GM10847 (cell line): ENCODE results near the gene ARHGAP8.

Experiments
- POLR2A ChIP-seq: IDR thresholded peaks from 2 replicates; pipeline ENCODE4 v1.6.1; 2011; ENCODE audit not compliant: insufficient read length; ENCODE audit errors: extremely low read depth

Gene ARHGAP8

GRCh38 chr22:44895296-44896055 lies 143.1 kb downstream of the ARHGAP8 start:
- TF ChIP-seq POLR2A, result no peak

GRCh38 chr22:44898236-44898635 lies 145.9 kb downstream of the ARHGAP8 start:
- no peak for TF ChIP-seq POLR2A

DNA sequence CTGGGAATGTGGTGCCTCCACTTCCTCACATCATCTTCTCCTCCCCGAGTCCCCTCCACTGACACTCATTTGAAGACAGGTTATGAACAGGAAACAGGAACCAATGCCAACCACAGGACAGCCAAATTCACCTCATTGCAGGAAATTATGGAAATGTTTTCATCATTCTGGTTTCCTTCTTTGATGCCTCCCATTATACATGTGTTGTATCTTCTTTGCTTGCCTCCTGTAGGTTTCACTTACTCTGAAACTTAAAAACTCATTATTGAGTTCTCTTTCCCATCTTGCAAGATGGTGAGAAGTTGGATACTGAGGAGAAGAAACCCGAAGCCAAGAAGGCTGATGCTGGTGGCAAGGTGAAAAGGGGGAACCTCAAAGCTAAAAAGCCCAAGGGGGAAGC lies 148.9 kb downstream of the ARHGAP8 start:
- no peak for TF ChIP-seq POLR2A

- no peak for TF ChIP-seq POLR2A
Measured at GRCh38 chr22:44906248-44906936, 154.0 kb downstream of the ARHGAP8 start.

DNA sequence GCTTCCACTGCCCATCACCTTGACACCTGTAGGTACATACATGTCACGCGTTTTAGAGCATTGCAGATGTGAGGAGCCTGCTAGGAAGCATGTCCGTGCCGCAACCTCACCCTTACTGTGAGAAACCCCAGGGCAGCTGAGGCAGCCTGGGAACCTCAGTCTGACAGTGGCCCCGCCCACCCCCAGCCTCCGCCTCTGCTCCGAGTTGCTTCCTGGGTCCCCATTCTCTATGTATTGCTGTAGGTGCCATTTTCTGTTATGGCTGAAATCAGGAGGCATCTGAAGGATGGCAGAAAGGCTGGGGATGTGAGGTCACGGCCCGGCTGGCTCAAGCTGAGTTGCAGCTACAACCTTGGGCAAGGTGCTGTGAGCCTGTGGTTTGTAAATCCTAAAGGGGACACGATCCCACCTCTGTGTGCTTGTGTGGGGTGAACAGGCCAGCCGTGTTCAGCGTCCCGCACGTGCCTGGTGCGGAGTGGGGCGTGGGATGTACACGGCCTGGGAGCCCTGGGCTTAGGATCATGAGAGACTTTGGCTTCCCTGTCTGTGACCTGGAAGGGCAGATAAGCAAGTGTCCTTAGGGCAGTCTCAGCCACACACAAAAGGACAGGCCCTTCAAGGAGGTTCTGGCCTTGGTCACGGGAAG lies 154.7 kb downstream of the ARHGAP8 start:
- TF ChIP-seq POLR2A, result no peak

- no peak for TF ChIP-seq POLR2A
Measured at GRCh38 chr22:44907765-44908737, 155.7 kb downstream of the ARHGAP8 start.

GRCh38 chr22:44909241-44909640 lies 156.9 kb downstream of the ARHGAP8 start:
- TF ChIP-seq POLR2A, result no peak
